ENCODE measurements around the gene KRT72. TPM values are rescaled to one million over a fixed set of nuclear protein-coding genes. Genes with fewer than 3 reads are reported as not detected.

The KRT72 gene
- total RNA-seq, 1 experiment from 2014 or later: not detected

- POLR2A ChIA-PET: no interaction called here
- H3K36me3 ChIP-seq (ENCODE audit: control insufficient read depth, insufficient read depth, low read length): no peaks in the 10 kb centered on the region
- H3K9me3 Mint-ChIP-seq (ENCODE audit: unreplicated experiment): no peaks in the 10 kb centered on the region
- no TSS peak for BruUV-seq (replicated peaks)
- no peaks in the 10 kb centered on the region for H3K27me3 ChIP-seq (replicated peaks; ENCODE audit: control insufficient read depth, insufficient read depth, low read length)
- no peak for TF ChIP-seq CTCF (IDR thresholded peaks at IDR 0.05; ENCODE audit: insufficient read depth in 1 of 2, low read depth in 1 of 2, low read length in 1 of 2, severe bottlenecking in 1 of 2, unreplicated experiment in 1 of 2)
- H3K36me3 Mint-ChIP-seq (ENCODE audit: insufficient read depth, unreplicated experiment): peaks cover 5% of the 10 kb centered on the region
- no peak overlapping the region for H3K4me3 ChIP-seq (ENCODE audit: low read depth, low read length)
- peaks cover 13% of the 10 kb centered on the region for H3K4me1 Mint-ChIP-seq (ENCODE audit: low read depth, unreplicated experiment)
- no peak overlapping the region for H3K27ac Mint-ChIP-seq (ENCODE audit: unreplicated experiment)
- peaks cover 4% of the 10 kb centered on the region for H3K27me3 Mint-ChIP-seq (ENCODE audit: insufficient read depth, unreplicated experiment)
- no peak for DNase-seq
- intact Hi-C loops (cut with micrococcal nuclease; ENCODE audit: unreplicated experiment): no loop called here
- CTCF ChIA-PET: no interaction called here
- H3K9me3 ChIP-seq: no peaks in the 10 kb centered on the region
- H3K4me1 ChIP-seq: peaks cover 24% of the 10 kb centered on the region
- no peak overlapping the region for H3K4me3 Mint-ChIP-seq (ENCODE audit: unreplicated experiment)
Measured at GRCh38 chr12:52555577-52555976, 45.7 kb downstream of the KRT72 start.

GRCh38 chr12:52552681-52553195, 48.5 kb downstream of the KRT72 start, which contains the start of gene KRT71:
TSS of gene KRT71 (minus strand) at chr12:52553145. CDS start at chr12:52553077, 68 bp downstream.
- no peaks in the 10 kb centered on the region for H3K9me3 Mint-ChIP-seq (ENCODE audit: unreplicated experiment)
- Histone ChIP-seq H3K27me3 (replicated peaks; ENCODE audit: control insufficient read depth, insufficient read depth, low read length) (no peaks in the 10 kb centered on the region), H3K4me3 (ENCODE audit: low read depth, low read length) (no peak within 1 kb of the TSS), H3K4me1 (peaks cover 34% of the 10 kb centered on the region), H3K36me3 (ENCODE audit: control insufficient read depth, insufficient read depth, low read length) (no peaks in the 10 kb centered on the region), H3K9me3 (no peaks in the 10 kb centered on the region)
- intact Hi-C loops (cut with micrococcal nuclease; ENCODE audit: unreplicated experiment): no loop called here
- peak within 1 kb of the TSS; percentile 30 for H3K4me3 Mint-ChIP-seq (ENCODE audit: unreplicated experiment)
- H3K36me3 Mint-ChIP-seq (ENCODE audit: insufficient read depth, unreplicated experiment): peaks cover 5% of the 10 kb centered on the region
- ChIA-PET POLR2A (no interaction called here), CTCF (interaction anchor here (0.6 kb wide), 2 partner anchors 132 to 428 kb away, joined by 3 to 4 read pairs; no protein-coding TSS in a partner anchor)
- DNase-seq: no peak
- TF ChIP-seq CTCF (IDR thresholded peaks at IDR 0.05; ENCODE audit: insufficient read depth in 1 of 2, low read depth in 1 of 2, low read length in 1 of 2, severe bottlenecking in 1 of 2, unreplicated experiment in 1 of 2): no peak
- H3K27ac Mint-ChIP-seq (ENCODE audit: unreplicated experiment): peak within 1 kb of the TSS; percentile 70
- no peaks in the 10 kb centered on the region for H3K27me3 Mint-ChIP-seq (ENCODE audit: insufficient read depth, unreplicated experiment)
- BruUV-seq (replicated peaks): no TSS peak
- H3K4me1 Mint-ChIP-seq (ENCODE audit: low read depth, unreplicated experiment): peaks cover 13% of the 10 kb centered on the region

GRCh38 chr12:52552055-52552454, 49.2 kb downstream of the KRT72 start:
- H3K4me3 ChIP-seq (ENCODE audit: low read depth, low read length): no peak overlapping the region
- peaks cover 13% of the 10 kb centered on the region for H3K4me1 Mint-ChIP-seq (ENCODE audit: low read depth, unreplicated experiment)
- no peaks in the 10 kb centered on the region for H3K27me3 ChIP-seq (replicated peaks; ENCODE audit: control insufficient read depth, insufficient read depth, low read length)
- H3K27me3 Mint-ChIP-seq (ENCODE audit: insufficient read depth, unreplicated experiment): no peaks in the 10 kb centered on the region
- ChIA-PET POLR2A (no interaction called here), CTCF (interaction anchor here (0.6 to 0.9 kb wide), 2 partner anchors 329 to 429 kb away, joined by 3 read pairs; no protein-coding TSS in a partner anchor)
- peaks cover 34% of the 10 kb centered on the region for H3K4me1 ChIP-seq
- H3K9me3 Mint-ChIP-seq (ENCODE audit: unreplicated experiment): no peaks in the 10 kb centered on the region
- peak overlapping the region; percentile 70 for H3K27ac Mint-ChIP-seq (ENCODE audit: unreplicated experiment)
- no TSS peak for BruUV-seq (replicated peaks)
- no peak for TF ChIP-seq CTCF (IDR thresholded peaks at IDR 0.05; ENCODE audit: insufficient read depth in 1 of 2, low read depth in 1 of 2, low read length in 1 of 2, severe bottlenecking in 1 of 2, unreplicated experiment in 1 of 2)
- no peaks in the 10 kb centered on the region for H3K36me3 ChIP-seq (ENCODE audit: control insufficient read depth, insufficient read depth, low read length)
- H3K36me3 Mint-ChIP-seq (ENCODE audit: insufficient read depth, unreplicated experiment): peaks cover 5% of the 10 kb centered on the region
- intact Hi-C loops (cut with micrococcal nuclease; ENCODE audit: unreplicated experiment): no loop called here
- peak overlapping the region; percentile 30 for H3K4me3 Mint-ChIP-seq (ENCODE audit: unreplicated experiment)
- no peaks in the 10 kb centered on the region for H3K9me3 ChIP-seq
- no peak for DNase-seq

Measured in Caco-2 (cell line).